HG03097 (cell line): ENCODE measurements around the gene DTNA.
"Not testable (repeated sequence)": the region's sequence is repeated elsewhere in the genome, so short reads cannot be mapped to it uniquely, and the experiment has no call there.

Experiments
- ATAC-seq: cut with Tn5 transposase; IDR thresholded peaks from one replicate; pipeline ENCODE4 v1.9.1; 2021; ENCODE audit not compliant: unreplicated experiment, low FRiP score

Gene DTNA

GRCh38 chr18:34709750-34710441 is at the start of gene DTNA:
Gene DTNA (plus strand): TSS chr18:34710298. CDS start chr18:34755977, 45,679 bp downstream.
- ATAC-seq: no peak

- no peak for ATAC-seq
Observed at GRCh38 chr18:34660572-34660971, 49.5 kb upstream of the DTNA start.

GRCh38 chr18:34661464-34662087 is 48.5 kb upstream of the DTNA start:
- ATAC-seq: peak; percentile 88

GRCh38 chr18:34676816-34677574 is 33.1 kb upstream of the DTNA start:
- ATAC-seq: no peak

GRCh38 chr18:34689750-34690149 is 20.3 kb upstream of the DTNA start:
- ATAC-seq: not testable (repeated sequence)

- no peak for ATAC-seq
Observed at GRCh38 chr18:34691614-34692013, 18.5 kb upstream of the DTNA start.

- no peak for ATAC-seq
Observed at GRCh38 chr18:34694591-34695165, 15.4 kb upstream of the DTNA start.

GRCh38 chr18:34695310-34695709 is 14.8 kb upstream of the DTNA start:
- no peak for ATAC-seq

GRCh38 chr18:34696671-34697070 is 13.4 kb upstream of the DTNA start:
- ATAC-seq: no peak

- ATAC-seq: no peak
Observed at GRCh38 chr18:34697233-34697632, 12.9 kb upstream of the DTNA start.

- no peak for ATAC-seq
Observed at GRCh38 chr18:34697891-34698290, 12.2 kb upstream of the DTNA start.

- no peak for ATAC-seq
Observed at GRCh38 chr18:34701911-34702310, 8.2 kb upstream of the DTNA start.

- no peak for ATAC-seq
Observed at GRCh38 chr18:34702814-34703213, 7.3 kb upstream of the DTNA start.

GRCh38 chr18:34704074-34704473 is 6.0 kb upstream of the DTNA start:
- ATAC-seq: no peak

- ATAC-seq: no peak
Observed at GRCh38 chr18:34704823-34705222, 5.3 kb upstream of the DTNA start.

GRCh38 chr18:34707670-34708069 is 2.4 kb upstream of the DTNA start:
- no peak for ATAC-seq

GRCh38 chr18:34709104-34709503 is 994 bp upstream of the DTNA start:
- ATAC-seq: no peak

GRCh38 chr18:34710458-34710914 is 388 bp downstream of the DTNA start:
- ATAC-seq: no peak

GRCh38 chr18:34710934-34711333 is 836 bp downstream of the DTNA start:
- ATAC-seq: no peak

- ATAC-seq: not testable (repeated sequence)
Observed at GRCh38 chr18:34716111-34716510, 6.0 kb downstream of the DTNA start.

- ATAC-seq: no peak
Observed at GRCh38 chr18:34718610-34719009, 8.5 kb downstream of the DTNA start.
